GM21786 (cell line): ENCODE data around the gene CYB561.
A peak's percentile ranks its signal among the peaks of the same experiment; 100 is the strongest.

Experiments used
- ATAC-seq: cut with Tn5 transposase; IDR thresholded peaks from one replicate; pipeline ENCODE4 v1.9.1; 2021; ENCODE audit not compliant: unreplicated experiment

CYB561 gene

DNA sequence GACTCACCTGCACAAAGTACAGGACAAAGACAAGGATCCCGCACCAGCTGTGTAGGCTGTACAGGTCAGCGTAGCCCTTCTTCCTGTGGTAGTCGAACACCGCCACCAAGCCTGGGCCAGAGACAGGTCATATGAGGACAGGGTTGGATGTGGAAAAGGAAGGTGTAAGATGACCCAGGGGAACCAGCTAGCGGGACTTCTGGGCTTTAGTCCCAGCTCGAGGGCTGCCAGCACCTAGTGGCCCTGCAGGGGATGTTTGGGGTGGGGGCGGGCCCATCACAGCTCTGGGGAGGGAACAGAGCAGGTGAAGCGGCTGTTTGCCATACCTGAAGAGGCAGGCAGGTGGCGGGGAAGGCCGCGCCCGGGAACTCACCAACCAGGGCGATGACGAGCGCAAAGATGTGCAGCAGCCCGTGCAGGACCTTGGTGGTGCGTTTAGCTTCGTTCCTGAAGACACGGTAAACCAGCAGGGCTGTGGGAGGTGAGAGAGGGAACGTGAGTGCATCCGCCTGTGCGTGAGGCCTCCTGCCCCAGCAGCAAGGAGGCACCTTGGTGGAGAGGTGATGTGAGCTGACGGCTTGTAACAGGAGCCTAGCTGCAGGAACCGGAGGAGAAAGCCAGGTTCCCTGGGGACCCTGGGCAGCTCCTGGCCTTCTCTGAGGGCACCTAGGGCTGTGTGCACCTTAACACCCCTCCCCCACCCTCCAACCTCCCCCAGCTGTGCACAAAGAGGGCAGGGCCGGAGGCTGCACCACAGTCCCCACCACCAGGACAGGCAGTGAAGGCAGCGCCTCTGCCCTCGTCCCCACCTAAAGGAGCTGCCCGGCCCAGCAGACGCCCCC, 10.2 kb downstream of the CYB561 start:
- ATAC-seq: no peak

DNA sequence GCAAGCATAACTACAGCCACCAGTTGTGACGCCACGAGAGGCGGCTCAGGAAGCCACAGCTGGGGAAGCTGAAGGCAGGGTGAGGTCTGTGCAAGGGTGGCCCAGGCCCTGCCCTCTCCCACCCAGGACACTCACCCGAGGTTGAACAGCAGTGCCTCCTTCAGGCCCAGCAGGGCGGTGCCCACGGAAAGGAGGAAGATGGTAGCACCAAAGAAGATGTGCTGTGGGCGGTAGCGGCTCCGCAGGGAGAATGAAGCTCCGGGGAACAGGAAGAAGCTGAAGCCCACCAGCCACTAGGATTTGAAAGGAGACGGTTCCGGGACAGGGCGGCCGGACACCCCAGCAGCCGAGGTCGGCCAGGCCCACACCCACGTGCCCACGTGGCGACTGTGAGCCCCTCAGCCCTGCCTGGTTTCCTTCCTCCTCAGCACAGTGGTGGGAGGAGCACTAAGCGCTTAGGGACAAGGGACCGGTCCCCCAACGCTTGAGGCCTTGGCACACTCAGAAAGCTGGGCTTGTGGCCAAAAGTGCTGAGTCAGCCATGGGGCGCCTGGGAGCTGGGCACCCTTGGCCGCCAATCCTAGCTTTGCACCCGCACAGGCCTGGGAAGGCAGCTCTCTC, 11.0 kb downstream of the CYB561 start:
- ATAC-seq: no peak

GRCh38 chr17:63433746-63434591, 12.1 kb downstream of the CYB561 start:
- no peak for ATAC-seq

DNA sequence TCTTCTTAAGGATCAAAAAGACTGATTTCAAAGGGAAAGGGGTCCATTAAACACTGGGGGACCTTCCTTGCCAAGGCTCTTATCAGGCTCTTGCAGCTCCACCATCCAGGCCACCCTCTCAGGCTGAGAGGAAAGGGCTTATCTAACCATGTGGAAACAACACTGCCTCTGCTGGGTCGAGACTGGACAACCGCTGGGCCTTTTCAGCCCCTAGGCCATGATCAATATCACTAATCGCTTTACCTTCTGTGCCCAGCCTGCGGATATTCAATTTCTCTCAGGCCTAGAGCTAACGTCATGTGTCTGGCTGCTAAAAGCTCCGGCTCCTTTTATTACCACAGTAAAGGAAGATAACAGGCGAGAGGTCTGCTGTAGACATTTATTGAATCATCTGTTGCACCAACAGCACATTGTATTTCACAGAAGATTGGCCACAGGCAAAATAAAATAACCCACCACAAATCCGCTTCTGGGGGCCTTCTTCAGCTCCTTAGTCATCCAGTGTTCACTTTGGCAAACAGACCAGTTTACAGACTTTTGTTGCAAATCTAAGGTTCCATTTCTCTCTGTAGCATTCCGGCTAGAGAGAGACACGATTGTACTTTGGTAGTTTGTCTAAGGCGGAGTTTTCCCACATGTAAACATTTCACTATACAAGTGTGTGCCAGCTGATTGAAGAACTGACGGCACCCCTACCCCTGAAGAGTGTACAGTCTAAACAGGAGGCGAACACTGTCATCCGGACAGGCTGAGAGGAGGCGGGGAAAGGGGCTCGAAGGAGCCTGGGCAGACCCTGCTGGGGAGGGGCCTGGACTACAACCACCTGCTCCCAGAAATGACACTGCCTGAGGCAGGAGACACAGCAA, 13.9 kb downstream of the CYB561 start:
- ATAC-seq: no peak

DNA sequence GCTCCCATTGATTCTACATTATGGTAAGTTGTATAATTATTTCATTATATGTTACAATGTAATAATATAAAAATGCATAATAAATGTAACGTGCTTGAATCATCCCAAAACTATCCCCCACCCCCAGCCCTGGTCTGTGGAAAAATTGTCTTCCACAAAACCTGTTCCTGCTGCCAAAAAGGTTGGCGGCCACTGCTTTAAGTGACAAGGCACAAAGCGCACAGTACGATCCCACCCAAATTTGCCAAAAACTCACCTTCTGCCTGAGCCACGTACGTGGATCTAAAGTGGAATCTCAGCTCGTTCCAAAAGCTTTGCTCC, 14.5 kb downstream of the CYB561 start:
- ATAC-seq: no peak

DNA sequence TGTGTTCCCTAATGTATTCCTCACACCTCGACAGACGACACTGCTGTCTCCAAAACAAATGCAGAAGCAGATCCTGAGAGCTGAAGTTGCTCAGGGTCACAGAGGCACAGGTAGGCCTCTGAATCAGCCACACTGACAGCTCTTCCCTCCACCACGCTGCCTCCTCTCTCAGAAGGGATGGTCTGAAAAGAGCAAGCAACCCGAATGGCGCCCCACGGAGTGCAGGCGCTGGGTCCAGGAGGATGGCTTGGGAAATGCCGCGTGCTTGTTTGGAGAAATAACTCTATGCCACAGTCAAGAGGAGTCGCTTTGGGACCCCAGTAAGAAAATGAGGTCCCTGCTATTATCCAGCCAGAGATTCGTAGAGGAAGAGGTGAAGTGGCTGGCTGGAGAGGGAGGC, 15.9 kb downstream of the CYB561 start:
- no peak for ATAC-seq

DNA sequence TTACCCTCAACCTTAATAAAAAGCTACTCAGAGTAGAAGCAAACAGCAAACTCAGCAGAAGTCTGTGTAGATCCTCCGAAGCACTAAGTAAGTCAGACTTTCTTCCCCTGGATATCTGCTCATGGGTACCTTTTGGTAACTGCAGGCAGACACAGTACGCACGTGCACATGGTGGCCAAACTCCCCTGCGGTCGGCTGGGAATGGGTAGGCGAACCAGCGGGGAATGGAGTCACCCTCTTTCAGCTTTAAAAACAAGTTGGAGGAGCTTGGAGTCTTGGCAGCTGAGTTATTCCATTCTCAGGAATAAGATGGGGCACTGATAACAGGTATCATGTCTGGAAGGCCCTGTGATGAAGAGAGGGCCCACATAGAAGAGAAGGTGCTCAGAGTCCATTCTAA, 16.3 kb downstream of the CYB561 start:
- no peak for ATAC-seq

DNA sequence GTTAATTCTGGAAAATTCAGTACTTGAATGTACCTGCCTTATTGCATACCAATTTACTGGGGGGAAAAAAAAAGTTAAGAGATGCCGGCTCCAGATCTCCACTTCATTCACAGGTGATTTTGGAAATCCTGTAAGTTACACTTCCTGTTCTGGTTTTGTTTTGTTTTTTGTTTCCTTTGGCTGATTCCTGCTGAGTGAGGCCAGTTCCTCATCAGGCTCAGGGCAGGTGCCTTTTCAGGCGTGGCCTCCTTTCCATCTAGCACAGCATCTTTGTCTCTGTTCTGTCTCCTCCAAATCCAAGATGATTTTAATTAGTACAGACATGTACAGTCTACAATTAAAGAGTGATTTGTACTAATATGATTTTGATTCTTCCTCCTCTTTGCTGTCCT, 19.2 kb downstream of the CYB561 start:
- no peak for ATAC-seq

GRCh38 chr17:63426041-63426916, 19.8 kb downstream of the CYB561 start:
- no peak for ATAC-seq

DNA sequence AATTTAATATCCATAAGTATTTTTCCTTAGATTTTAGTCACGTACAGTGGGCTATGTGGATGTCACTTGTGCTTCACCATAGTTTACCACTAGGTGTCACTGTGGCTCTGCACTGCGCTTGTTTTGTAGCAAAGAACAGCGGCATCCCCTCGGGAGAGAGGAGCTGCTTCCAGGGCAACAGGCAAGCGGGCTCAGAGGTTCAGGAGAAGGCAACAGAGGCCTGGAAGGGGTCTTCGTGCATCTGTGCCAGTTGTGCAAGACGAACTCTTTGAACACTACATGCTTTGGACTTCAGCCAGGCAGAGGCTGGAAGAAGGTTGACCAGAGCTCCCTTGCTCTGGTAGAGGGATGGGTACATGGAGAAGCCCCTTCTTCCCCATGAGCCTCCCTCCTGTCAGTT, 20.6 kb downstream of the CYB561 start:
- peak; percentile 45 for ATAC-seq

GRCh38 chr17:63423963-63424362, 22.1 kb downstream of the CYB561 start:
- no peak for ATAC-seq

GRCh38 chr17:63423251-63423950, 22.7 kb downstream of the CYB561 start:
- ATAC-seq: no peak

DNA sequence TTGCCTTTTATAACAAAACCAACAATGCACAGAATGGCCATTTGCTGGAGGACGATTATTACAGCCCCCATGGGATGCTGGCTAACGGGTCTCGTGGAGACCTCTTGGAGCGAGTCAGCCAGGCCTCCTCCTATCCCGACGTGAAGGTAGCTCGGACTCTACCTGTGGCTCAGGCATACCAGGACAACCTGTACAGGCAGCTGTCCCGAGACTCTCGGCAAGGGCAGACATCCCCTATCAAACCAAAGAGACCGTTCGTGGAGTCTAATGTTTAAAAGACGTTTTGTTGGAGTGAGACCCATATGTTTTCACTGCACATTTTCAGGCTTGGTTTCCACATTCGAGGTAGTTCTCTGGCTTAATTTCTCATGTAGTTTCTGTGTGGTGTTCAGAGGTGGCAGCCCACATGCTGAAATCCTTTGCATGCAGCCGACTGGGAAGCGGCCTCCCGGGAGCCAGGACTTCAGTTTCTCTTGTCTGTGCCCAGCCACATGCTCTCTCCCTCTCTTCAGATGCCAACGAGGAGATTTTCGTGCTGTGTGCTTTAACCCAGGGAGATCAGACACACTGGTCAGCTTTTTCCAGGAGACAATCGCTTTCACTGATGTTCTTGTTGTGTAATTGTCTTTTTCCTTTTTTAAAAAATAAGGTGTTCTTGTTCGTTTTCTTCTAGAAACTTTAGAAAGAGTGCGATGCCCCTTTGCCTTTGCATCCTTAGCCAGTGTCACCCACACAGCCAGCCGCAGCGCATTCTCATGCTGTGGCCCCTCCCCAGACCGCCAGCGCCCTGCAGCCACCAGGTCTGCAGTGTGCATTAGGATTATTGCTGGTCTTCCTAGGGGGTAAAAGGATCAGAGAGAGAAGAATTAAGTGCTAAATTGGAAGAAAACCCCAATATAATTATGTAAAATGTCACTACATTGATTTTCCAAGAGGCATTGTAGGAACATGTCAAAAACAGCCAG, 24.1 kb downstream of the CYB561 start:
- no peak for ATAC-seq

GRCh38 chr17:63420868-63421680, 25.0 kb downstream of the CYB561 start:
- ATAC-seq: no peak

DNA sequence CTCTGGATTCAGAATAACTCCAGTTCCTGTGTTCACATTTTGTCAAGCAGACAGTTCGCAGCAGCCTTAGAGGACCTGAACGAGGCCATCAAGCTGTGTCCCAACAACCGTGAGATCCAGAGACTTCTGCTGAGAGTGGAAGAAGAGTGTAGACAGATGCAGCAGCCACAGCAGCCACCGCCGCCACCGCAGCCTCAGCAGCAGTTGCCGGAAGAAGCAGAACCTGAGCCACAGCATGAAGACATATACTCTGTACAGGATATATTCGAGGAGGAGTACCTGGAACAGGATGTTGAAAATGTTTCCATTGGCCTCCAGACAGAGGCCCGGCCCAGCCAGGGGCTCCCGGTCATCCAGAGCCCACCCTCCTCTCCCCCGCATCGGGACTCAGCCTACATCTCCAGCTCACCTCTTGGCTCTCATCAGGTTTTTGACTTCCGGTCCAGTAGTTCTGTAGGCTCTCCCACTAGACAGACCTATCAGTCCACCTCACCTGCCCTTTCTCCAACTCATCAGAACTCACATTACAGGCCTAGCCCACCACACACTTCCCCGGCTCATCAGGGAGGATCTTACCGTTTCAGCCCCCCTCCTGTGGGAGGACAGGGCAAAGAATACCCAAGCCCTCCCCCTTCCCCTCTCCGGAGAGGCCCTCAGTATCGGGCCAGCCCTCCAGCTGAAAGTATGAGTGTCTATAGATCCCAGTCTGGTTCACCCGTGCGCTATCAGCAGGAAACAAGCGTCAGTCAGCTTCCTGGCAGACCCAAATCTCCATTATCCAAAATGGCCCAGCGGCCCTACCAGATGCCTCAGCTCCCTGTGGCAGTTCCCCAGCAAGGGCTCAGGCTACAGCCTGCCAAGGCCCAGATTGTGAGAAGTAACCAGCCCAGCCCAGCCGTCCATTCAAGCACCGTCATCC, 25.9 kb downstream of the CYB561 start:
- no peak for ATAC-seq

DNA sequence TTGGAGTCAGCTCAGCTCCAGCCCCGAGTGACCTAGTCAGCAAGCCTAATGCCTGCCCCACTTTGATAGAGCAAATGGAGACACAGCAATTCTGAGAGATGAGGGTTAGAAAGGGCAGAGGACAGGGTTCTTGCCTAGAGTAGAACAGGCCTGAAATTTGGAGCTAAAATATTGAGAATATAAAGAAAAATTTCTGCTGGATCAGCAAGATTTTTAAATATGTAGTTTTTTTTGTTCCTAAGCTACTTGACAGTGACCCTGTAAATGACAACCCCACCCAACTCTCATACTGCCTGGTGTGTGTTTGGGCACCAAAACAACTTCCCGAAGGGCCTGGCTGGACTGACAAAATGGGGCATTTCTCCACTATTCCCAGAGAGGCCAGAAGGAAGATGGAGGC, 26.7 kb downstream of the CYB561 start:
- no peak for ATAC-seq
